DND-41 (cell line): ENCODE results near the gene ACAT1.

Source experiments
- ATAC-seq: fragments of 200-7000 bp; cut with Tn5 transposase; 3 replicates; pipeline ENCODE4 v1.9.1; 2021; ENCODE audit warnings: low read depth; ENCODE audit not compliant: insufficient read depth
- DNase-seq: peaks from one replicate; pipeline ENCODE4 v3.0.0-alpha.2; 2020
- H2AFZ ChIP-seq: 2 replicates; pipeline ENCODE4 v1.6.0; 2012; ENCODE audit warnings: low read depth, low read length
- H3K27ac ChIP-seq: 2 replicates; pipeline ENCODE4 v1.5.1; 2012; ENCODE audit warnings: low read length, inconsistent platforms
- H3K27me3 ChIP-seq: fragments of 200-600 bp; sonication (generic); 2 replicates; pipeline ENCODE4 v1.6.0; 2012; ENCODE audit warnings: low read length, mild to moderate bottlenecking, inconsistent platforms; ENCODE audit not compliant: insufficient read depth, poor library complexity
- H3K36me3 ChIP-seq: 2 replicates; pipeline ENCODE4 v1.5.1; 2012; ENCODE audit warnings: low read length, inconsistent platforms; ENCODE audit not compliant: insufficient read depth
- H3K4me1 ChIP-seq: 2 replicates; pipeline ENCODE4 v1.5.1; 2012; ENCODE audit warnings: mild to moderate bottlenecking, low read length; ENCODE audit not compliant: insufficient read depth
- H3K4me2 ChIP-seq: 2 replicates; pipeline ENCODE4 v1.6.0; 2012; ENCODE audit warnings: mild to moderate bottlenecking, moderate library complexity, low read length, inconsistent platforms; ENCODE audit not compliant: insufficient read depth
- H3K4me3 ChIP-seq, 2 experiments: fragments of 200-600 bp in 1 of 2; shearing (Covaris generic) in 1 of 2; 2 replicates each; pipeline ENCODE4 v1.5.1; 2012 to 2016; ENCODE audit warnings: inconsistent platforms in 2 of 2, low read length in 2 of 2, mild to moderate bottlenecking in 2 of 2, low read depth in 1 of 2, moderate library complexity in 1 of 2
- H3K79me2 ChIP-seq: 2 replicates; pipeline ENCODE4 v1.6.0; 2012; ENCODE audit warnings: low read length, inconsistent platforms; ENCODE audit not compliant: insufficient read depth
- H3K9ac ChIP-seq: 2 replicates; pipeline ENCODE4 v1.6.0; 2012; ENCODE audit warnings: low read depth, mild to moderate bottlenecking, inconsistent platforms, low read length, moderate library complexity
- H3K9me3 ChIP-seq: 2 replicates; pipeline ENCODE4 v1.5.1; 2012; ENCODE audit warnings: low read length, moderate library complexity, mild to moderate bottlenecking, inconsistent platforms; ENCODE audit not compliant: insufficient read depth, severe bottlenecking
- H4K20me1 ChIP-seq: 2 replicates; pipeline ENCODE4 v1.6.0; 2012; ENCODE audit warnings: low read length; ENCODE audit not compliant: insufficient read depth
- CTCF ChIP-seq: IDR thresholded peaks from 2 replicates; pipeline ENCODE4 v1.5.1; 2012; ENCODE audit warnings: borderline replicate concordance, low read length, moderate library complexity, mild to moderate bottlenecking; ENCODE audit not compliant: poor library complexity, severe bottlenecking; ENCODE audit errors: extremely low read depth
- EZH2 ChIP-seq: IDR thresholded peaks from 3 replicates; pipeline ENCODE4 v1.6.1; 2012; ENCODE audit warnings: borderline replicate concordance, low read depth, mild to moderate bottlenecking, moderate library complexity, low read length, inconsistent platforms; ENCODE audit not compliant: severe bottlenecking

Gene ACAT1

GRCh38 chr11:108177570-108177969 is 56.2 kb downstream of the ACAT1 start:
- no peak overlapping the region for H3K27ac ChIP-seq

GRCh38 chr11:108193725-108194124 is 72.4 kb downstream of the ACAT1 start:
- peaks cover 88% of the 10 kb centered on the region for H3K36me3 ChIP-seq
- peaks cover 44% of the 10 kb centered on the region for H3K79me2 ChIP-seq
- H3K27ac ChIP-seq, result no peak overlapping the region
- no peak overlapping the region for H3K9ac ChIP-seq
- DNase-seq, result no peak
- peaks cover 14% of the 10 kb centered on the region for H4K20me1 ChIP-seq
- TF ChIP-seq EZH2 (no peak), CTCF (no peak)
- H3K27me3 ChIP-seq, result no peaks in the 10 kb centered on the region
- no peak for ATAC-seq
- H2AFZ ChIP-seq, result no peak overlapping the region
- no peak overlapping the region for H3K4me3 ChIP-seq
- H3K4me2 ChIP-seq, result no peak overlapping the region
- H3K9me3 ChIP-seq, result no peaks in the 10 kb centered on the region
- H3K4me1 ChIP-seq, result no peaks in the 10 kb centered on the region

More at GRCh38 chr11:108177570-108177969, 56.2 kb downstream of the ACAT1 start:
- Histone ChIP-seq H3K36me3 (peaks cover 83% of the 10 kb centered on the region), H3K79me2 (no peaks in the 10 kb centered on the region), H3K9me3 (no peaks in the 10 kb centered on the region), H4K20me1 (no peaks in the 10 kb centered on the region), H3K27me3 (no peaks in the 10 kb centered on the region), H3K4me3 (no peak overlapping the region), H3K4me1 (no peaks in the 10 kb centered on the region), H3K9ac (no peak overlapping the region), H2AFZ (no peak overlapping the region), H3K4me2 (no peak overlapping the region)
- DNase-seq, result no peak
- ATAC-seq, result no peak
- no peak for TF ChIP-seq CTCF
- TF ChIP-seq EZH2, result no peak

- Histone ChIP-seq H2AFZ (no peak overlapping the region), H3K27me3 (no peaks in the 10 kb centered on the region), H3K4me3 (no peak overlapping the region), H3K9me3 (no peaks in the 10 kb centered on the region), H3K4me1 (no peaks in the 10 kb centered on the region), H3K79me2 (peaks cover 73% of the 10 kb centered on the region), H3K27ac (no peak overlapping the region), H3K36me3 (peaks cover 95% of the 10 kb centered on the region), H3K9ac (no peak overlapping the region), H3K4me2 (no peak overlapping the region), H4K20me1 (peaks cover 42% of the 10 kb centered on the region)
- ATAC-seq (no peak), DNase-seq (no peak)
- TF ChIP-seq EZH2 (no peak), CTCF (no peak)
These were observed 75.5 kb downstream of the ACAT1 start for GRCh38 chr11:108196901-108197300.
